Left lung (tissue), 10 donors: ENCODE results near the gene NOP10. TPM values are rescaled to one million over a fixed set of nuclear protein-coding genes. Genes with fewer than 3 reads are reported as not detected.
A peak's percentile ranks its signal among the peaks of the same experiment; 100 is the strongest.

ENCODE experiments used
- ATAC-seq: fragments of 200-7000 bp; cut with Tn5 transposase; one replicate; pipeline ENCODE4 v1.9.1; 2020; ENCODE audit warnings: moderate library complexity
- DNase-seq, 4 donors: peaks; one replicate each; pipeline ENCODE4 v3.0.0-alpha.2; 2013 to 2020
- H3K27ac ChIP-seq, 2 donors: fragments of 200-600 bp; sonication (generic) in 1 of 2; one replicate each; pipeline versions ENCODE4 v1.5.0 to v1.8.0; 2020 to 2021
- H3K27me3 ChIP-seq, 2 donors: fragments of 200-600 bp; sonication (generic) in 1 of 2; one replicate each; pipeline versions ENCODE4 v1.5.0 to v1.8.0; 2020 to 2021
- H3K36me3 ChIP-seq, 2 donors: fragments of 200-600 bp; sonication (generic) in 1 of 2; one replicate each; pipeline versions ENCODE4 v1.5.0 to v1.8.0; 2020 to 2021
- H3K4me1 ChIP-seq, 2 donors: fragments of 200-600 bp; one replicate each; pipeline ENCODE4 v1.8.0; 2021
- H3K4me3 ChIP-seq, 2 donors: fragments of 200-600 bp; sonication (generic) in 1 of 2; one replicate each; pipeline versions ENCODE4 v1.5.0 to v1.8.0; 2020 to 2021; ENCODE audit warnings: mild to moderate bottlenecking in 1 of 2
- H3K9me3 ChIP-seq, 2 donors: fragments of 200-600 bp; sonication (generic) in 1 of 2; one replicate each; pipeline versions ENCODE4 v1.5.0 to v1.8.0; 2020 to 2021
- intact Hi-C, 2 donors: fragments of 100-400 bp; cut with DNase I; formaldehyde crosslinking; loops; one replicate each; pipeline versions ENCODE4 v1.11.2 to v1.14.2; 2022
- polyA plus RNA-seq, 6 donors: library from polyadenylated mRNA; unstranded; fragments of 120-200 nt; gene quantifications; one replicate each; pipeline ENCODE4 v1.2.1, GENCODE V29; 2013; ENCODE audit not compliant: insufficient read length in 6 of 6
- total RNA-seq, 2 donors: library from RNA; stranded (reverse); fragmentation: NEBNext Ultra II Directional; extraction: Animal tissue kit (Norgen Biotek cat#: 25700); gene quantifications; one replicate each; pipeline ENCODE4 v1.2.1, GENCODE V29; 2021
- TF ChIP-seq, protein P1 (sequence below), 2 donors: fragments of 200-600 bp; sonication (generic) in 1 of 2; IDR thresholded peaks; one replicate each; pipeline versions ENCODE4 v1.5.0 to v1.8.0; 2021; ENCODE audit warnings: antibody characterized with exemption in 2 of 2
- donor health status: DM: no; HTN: yes; CAD: no.
- donor health status: DM: no; HTN: no; CAD: no.

NOP10 gene
- total and polyA plus RNA-seq, 8 donors: 99.8 to 188 (median 110) TPM

- Histone ChIP-seq H3K27ac (no peak overlapping the region), H3K4me1 (peaks cover 6 to 61% of the 10 kb centered on the region in 2 donors), H3K9me3 (no peaks in the 10 kb centered on the region), H3K27me3 (no peaks in the 10 kb centered on the region), H3K4me3 (no peak overlapping the region), H3K36me3 (peaks cover 0 to 35% of the 10 kb centered on the region in 2 donors)
- TF ChIP-seq, protein P1, sequence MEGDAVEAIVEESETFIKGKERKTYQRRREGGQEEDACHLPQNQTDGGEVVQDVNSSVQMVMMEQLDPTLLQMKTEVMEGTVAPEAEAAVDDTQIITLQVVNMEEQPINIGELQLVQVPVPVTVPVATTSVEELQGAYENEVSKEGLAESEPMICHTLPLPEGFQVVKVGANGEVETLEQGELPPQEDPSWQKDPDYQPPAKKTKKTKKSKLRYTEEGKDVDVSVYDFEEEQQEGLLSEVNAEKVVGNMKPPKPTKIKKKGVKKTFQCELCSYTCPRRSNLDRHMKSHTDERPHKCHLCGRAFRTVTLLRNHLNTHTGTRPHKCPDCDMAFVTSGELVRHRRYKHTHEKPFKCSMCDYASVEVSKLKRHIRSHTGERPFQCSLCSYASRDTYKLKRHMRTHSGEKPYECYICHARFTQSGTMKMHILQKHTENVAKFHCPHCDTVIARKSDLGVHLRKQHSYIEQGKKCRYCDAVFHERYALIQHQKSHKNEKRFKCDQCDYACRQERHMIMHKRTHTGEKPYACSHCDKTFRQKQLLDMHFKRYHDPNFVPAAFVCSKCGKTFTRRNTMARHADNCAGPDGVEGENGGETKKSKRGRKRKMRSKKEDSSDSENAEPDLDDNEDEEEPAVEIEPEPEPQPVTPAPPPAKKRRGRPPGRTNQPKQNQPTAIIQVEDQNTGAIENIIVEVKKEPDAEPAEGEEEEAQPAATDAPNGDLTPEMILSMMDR (IDR thresholded peaks at IDR 0.05): no peak
- ATAC-seq (no peak), DNase-seq (no peak)
- intact Hi-C loops: loop anchor here in 1 of 2 donors (10.0 kb wide), 1 partner anchor 95 kb away; no protein-coding TSS in a partner anchor
Observed at GRCh38 chr15:34339946-34340345, 3.0 kb downstream of the NOP10 start.

GRCh38 chr15:34338347-34338746, 4.6 kb downstream of the NOP10 start:
- H3K27ac ChIP-seq: peak overlapping the region; percentile 87 to 98
- intact Hi-C loops: loop anchor here in 1 of 2 donors (10.0 kb wide), 1 partner anchor 94 kb away; no protein-coding TSS in a partner anchor
- TF ChIP-seq, protein P1 (IDR thresholded peaks at IDR 0.05): no peak
- peak overlapping the region; percentile 85 to 88 for H3K4me3 ChIP-seq
- peaks cover 0 to 35% of the 10 kb centered on the region in 2 donors for H3K36me3 ChIP-seq
- ATAC-seq: no peak
- peaks cover 16 to 76% of the 10 kb centered on the region in 2 donors for H3K4me1 ChIP-seq
- no peaks in the 10 kb centered on the region for H3K9me3 ChIP-seq
- DNase-seq: no peak
- no peaks in the 10 kb centered on the region for H3K27me3 ChIP-seq

- peaks cover 0 to 35% of the 10 kb centered on the region in 2 donors for H3K36me3 ChIP-seq
- no peaks in the 10 kb centered on the region for H3K27me3 ChIP-seq
- peak; percentile 96 for ATAC-seq
- intact Hi-C loops: loop anchor here in 1 of 2 donors (10.0 kb wide), 1 partner anchor 93 kb away; no protein-coding TSS in a partner anchor
- H3K4me1 ChIP-seq: peaks cover 16 to 80% of the 10 kb centered on the region in 2 donors
- peak within 1 kb of the TSS; percentile 85 to 88 for H3K4me3 ChIP-seq
- TF ChIP-seq, protein P1 (IDR thresholded peaks at IDR 0.05): no peak
- no peaks in the 10 kb centered on the region for H3K9me3 ChIP-seq
- H3K27ac ChIP-seq: peak within 1 kb of the TSS; percentile 87 to 98
- DNase-seq: peak; percentile 81 to 99 (median 92)
Observed at GRCh38 chr15:34337557-34338306, 5.2 kb downstream of the NOP10 start, which contains the start of gene SLC12A6. TSS of gene SLC12A6 (minus strand) at chr15:34337781. CDS start at chr15:34336680, 1,101 bp downstream.

- ATAC-seq: peak; percentile 28
Observed at GRCh38 chr15:34336991-34337556, 5.9 kb downstream of the NOP10 start.

More at GRCh38 chr15:34336991-34337556, 5.9 kb downstream of the NOP10 start:
- Histone ChIP-seq H3K27me3 (no peaks in the 10 kb centered on the region), H3K4me1 (peaks cover 16 to 85% of the 10 kb centered on the region in 2 donors), H3K4me3 (peak overlapping the region; percentile 85 to 88), H3K36me3 (peaks cover 0 to 35% of the 10 kb centered on the region in 2 donors), H3K9me3 (no peaks in the 10 kb centered on the region), H3K27ac (peak overlapping the region; percentile 87 to 98)
- DNase-seq: peak in 2 of 4 donors; percentile 12 to 24
- TF ChIP-seq, protein P1 (IDR thresholded peaks at IDR 0.05): no peak
- intact Hi-C loops: loop anchor here in 1 of 2 donors (10.0 kb wide), 1 partner anchor 92 kb away; no protein-coding TSS in a partner anchor
